SJCRH30 (cell line): ENCODE measurements around the gene FRAS1. TPM values are rescaled to one million over a fixed set of nuclear protein-coding genes. Genes with fewer than 3 reads are reported as not detected.
A peak's percentile ranks its signal among the peaks of the same experiment; 100 is the strongest.
"Not testable (repeated sequence)": the region's sequence is repeated elsewhere in the genome, so short reads cannot be mapped to it uniquely, and the experiment has no call there.

ENCODE experiments used
- DNase-seq, 2 experiments: peaks; one replicate each; pipeline ENCODE4 v3.0.0-alpha.2; 2015 to 2020
- H3K27ac ChIP-seq: fragments of 250-450 bp; sonication (Bioruptor Pico); 2 replicates; pipeline ENCODE4 v1.5.1; 2020; ENCODE audit warnings: mild to moderate bottlenecking, moderate library complexity
- H3K27me3 ChIP-seq: fragments of 250-450 bp; sonication (Bioruptor Pico); 2 replicates; pipeline ENCODE4 v1.5.1; 2020; ENCODE audit warnings: mild to moderate bottlenecking, moderate library complexity
- H3K36me3 ChIP-seq: fragments of 250-450 bp; sonication (Bioruptor Pico); 2 replicates; pipeline ENCODE4 v1.5.1; 2020; ENCODE audit warnings: mild to moderate bottlenecking, moderate library complexity
- H3K4me1 ChIP-seq: fragments of 250-450 bp; sonication (Bioruptor Pico); 2 replicates; pipeline ENCODE4 v1.5.1; 2020; ENCODE audit warnings: mild to moderate bottlenecking, moderate library complexity
- H3K4me3 ChIP-seq: fragments of 250-450 bp; sonication (Bioruptor Pico); 2 replicates; pipeline ENCODE4 v1.5.1; 2020; ENCODE audit warnings: mild to moderate bottlenecking, moderate library complexity
- H3K9me3 ChIP-seq: fragments of 250-450 bp; sonication (Bioruptor Pico); replicated peaks from 2 replicates; pipeline ENCODE4 v1.5.1; 2020; ENCODE audit warnings: mild to moderate bottlenecking, moderate library complexity
- total RNA-seq: library from RNA; depleted of rRNA; stranded (reverse); fragments of >200 nt; shearing (Covaris generic); gene quantifications from 2 replicates; pipeline ENCODE4 v1.2.3, GENCODE V29; 2014; rRNA removed

FRAS1 gene, protein sequence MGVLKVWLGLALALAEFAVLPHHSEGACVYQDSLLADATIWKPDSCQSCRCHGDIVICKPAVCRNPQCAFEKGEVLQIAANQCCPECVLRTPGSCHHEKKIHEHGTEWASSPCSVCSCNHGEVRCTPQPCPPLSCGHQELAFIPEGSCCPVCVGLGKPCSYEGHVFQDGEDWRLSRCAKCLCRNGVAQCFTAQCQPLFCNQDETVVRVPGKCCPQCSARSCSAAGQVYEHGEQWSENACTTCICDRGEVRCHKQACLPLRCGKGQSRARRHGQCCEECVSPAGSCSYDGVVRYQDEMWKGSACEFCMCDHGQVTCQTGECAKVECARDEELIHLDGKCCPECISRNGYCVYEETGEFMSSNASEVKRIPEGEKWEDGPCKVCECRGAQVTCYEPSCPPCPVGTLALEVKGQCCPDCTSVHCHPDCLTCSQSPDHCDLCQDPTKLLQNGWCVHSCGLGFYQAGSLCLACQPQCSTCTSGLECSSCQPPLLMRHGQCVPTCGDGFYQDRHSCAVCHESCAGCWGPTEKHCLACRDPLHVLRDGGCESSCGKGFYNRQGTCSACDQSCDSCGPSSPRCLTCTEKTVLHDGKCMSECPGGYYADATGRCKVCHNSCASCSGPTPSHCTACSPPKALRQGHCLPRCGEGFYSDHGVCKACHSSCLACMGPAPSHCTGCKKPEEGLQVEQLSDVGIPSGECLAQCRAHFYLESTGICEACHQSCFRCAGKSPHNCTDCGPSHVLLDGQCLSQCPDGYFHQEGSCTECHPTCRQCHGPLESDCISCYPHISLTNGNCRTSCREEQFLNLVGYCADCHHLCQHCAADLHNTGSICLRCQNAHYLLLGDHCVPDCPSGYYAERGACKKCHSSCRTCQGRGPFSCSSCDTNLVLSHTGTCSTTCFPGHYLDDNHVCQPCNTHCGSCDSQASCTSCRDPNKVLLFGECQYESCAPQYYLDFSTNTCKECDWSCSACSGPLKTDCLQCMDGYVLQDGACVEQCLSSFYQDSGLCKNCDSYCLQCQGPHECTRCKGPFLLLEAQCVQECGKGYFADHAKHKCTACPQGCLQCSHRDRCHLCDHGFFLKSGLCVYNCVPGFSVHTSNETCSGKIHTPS (N-terminal part only)
- total RNA-seq = 32.8 and 33.2 TPM in 2 replicates

DNA sequence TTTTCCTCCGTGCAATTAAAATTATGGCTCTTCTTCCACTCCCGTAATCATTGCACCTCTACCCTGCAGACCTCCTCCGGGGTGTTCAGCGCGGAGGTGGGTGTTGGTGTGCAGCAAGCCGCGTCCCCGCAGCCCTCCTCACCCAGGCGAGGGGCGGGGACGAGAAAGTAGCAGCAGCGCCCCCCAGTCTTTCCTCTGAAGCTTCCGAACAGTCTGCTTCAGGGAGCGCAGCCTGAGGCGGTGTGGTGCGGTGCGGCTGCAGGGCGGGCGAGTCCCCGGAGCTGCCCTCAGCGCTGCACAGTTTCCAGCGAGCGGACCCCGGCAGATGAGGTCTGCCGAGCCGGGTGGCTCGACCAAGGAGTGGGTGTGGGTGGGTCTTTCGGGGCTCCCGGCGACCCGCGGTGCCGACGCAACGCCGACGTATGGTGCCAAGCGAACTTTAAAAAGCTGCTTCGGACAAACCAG is at the start of gene FRAS1:
Gene FRAS1, plus strand, starts transcription at position 189 of the 465 bp plus-strand sequence. CDS start 687 bp downstream, outside the sequence.
- peaks cover 2% of the 10 kb centered on the region; the same call in 1 of the 2 replicates for H3K4me1 ChIP-seq
- peak within 1 kb of the TSS; percentile 84 for H3K27ac ChIP-seq
- peak within 1 kb of the TSS; percentile 68 for H3K4me3 ChIP-seq
- H3K9me3 ChIP-seq = no peaks in the 10 kb centered on the region
- no peaks in the 10 kb centered on the region for H3K36me3 ChIP-seq
- no peaks in the 10 kb centered on the region for H3K27me3 ChIP-seq
- DNase-seq = peak; percentile 81 to 84

DNA sequence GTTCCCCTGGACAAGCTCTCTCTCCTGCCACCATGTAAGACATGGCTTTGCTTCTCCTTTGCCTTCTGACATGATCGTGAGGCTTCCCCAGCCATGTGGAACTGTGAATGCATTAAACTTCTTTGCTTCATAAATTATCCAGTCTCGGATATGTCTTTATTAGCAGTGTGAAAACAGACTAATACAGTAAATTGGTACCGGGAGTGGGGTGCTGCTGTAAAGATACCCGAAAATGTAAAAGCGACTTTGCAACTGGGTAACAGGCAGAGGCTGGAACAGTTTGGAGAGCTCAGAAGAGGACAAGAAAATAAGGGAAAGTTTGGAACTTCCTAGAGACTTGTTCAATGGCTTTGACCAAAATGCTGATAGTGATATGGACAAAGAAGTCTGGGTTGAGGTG is 46.1 kb upstream of the FRAS1 start:
- not testable (repeated sequence) for DNase-seq, H3K27ac ChIP-seq, H3K4me1 ChIP-seq

DNA sequence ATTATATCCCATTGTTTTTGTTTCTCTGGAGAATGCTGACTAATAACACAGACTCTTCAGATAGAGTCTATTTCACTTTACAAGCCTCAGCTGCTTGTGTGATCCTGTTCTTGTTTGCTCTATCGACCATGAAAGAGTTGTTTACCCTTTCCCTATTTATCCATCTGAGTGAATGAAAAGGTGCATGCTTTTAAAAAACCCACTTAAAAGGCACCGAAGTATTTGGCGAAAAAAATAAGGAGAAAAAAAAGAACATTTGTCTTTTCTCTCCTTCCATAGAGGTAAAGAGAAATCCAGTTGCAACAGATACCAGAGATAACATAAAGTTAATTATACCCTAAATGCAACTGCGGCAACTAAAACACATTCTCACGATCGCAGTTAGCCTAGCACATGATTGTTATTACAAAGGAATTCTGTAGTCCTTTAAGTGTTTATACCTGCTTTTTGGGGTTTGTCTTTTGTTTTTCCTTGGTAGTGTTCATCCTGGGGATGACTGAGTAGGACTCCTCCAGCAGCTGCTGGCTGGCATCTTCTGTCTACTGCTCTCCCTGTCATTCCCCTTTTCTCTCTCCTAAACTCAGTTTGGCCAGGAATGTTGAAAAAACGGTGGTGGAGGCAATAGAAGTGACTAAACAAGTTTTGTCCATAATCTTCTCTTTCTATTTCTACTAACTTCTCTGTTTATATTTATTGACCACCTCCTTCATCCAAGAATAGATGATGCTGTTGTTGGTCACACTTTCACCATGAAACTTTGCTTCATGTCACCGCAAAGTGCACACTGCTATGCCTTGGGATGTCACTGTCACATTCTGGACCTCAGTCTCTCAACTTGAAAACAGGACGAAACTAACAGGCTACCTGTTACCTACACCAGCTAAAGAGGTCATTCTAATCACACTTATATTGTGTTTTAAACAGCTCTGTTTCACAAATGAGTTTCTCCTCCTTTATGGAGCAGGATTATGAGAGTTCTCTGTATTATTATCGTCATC is 41.9 kb upstream of the FRAS1 start:
- peaks cover 17% of the 10 kb centered on the region for H3K9me3 ChIP-seq
- no peaks in the 10 kb centered on the region for H3K36me3 ChIP-seq
- no peak overlapping the region for H3K27ac ChIP-seq
- H3K27me3 ChIP-seq = no peaks in the 10 kb centered on the region
- no peaks in the 10 kb centered on the region for H3K4me1 ChIP-seq
- H3K4me3 ChIP-seq = no peak overlapping the region
- DNase-seq = peak in 1 of 2 experiments; percentile 16

More for the DNA sequence above, 46.1 kb upstream of the FRAS1 start:
- not testable (repeated sequence) for H3K4me3 ChIP-seq, H3K36me3 ChIP-seq, H3K27me3 ChIP-seq
- peaks cover 22% of the 10 kb centered on the region for H3K9me3 ChIP-seq

DNA sequence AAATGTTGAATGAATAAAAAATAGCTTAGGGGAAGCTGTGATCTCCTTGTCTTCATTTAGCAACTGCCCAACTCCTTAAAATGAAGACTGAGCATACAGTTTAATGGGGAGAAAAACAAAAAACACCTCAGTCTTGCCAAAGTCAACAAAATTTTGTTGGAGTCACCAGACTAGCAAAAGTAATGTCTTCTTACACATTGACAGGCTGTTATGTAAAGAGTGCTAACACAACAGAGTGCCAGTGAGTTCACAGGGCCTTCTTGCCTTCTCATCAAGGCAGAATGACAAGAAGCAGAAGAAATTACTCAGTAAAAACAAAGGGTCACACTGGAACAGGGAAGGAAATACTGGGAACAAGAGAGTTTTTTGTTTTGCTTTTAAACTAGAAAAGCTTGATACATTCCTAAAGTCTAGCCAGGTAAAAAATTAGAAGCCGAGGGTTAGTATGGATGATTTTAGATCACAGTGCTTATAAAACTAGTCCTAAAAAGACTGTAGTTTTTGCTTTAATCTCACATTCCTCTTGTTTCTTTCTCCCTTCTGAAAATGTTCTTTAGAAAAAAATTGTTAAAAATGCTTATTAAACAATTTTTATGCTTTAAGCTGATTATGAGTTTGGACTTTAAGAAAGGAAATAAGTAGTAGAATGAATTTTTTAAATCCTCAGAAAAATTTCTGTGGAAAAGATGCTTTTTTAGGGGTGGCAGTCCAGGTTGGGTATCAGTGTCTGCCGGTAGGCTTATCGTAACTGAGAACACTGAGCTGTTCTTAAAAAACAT is 38.7 kb upstream of the FRAS1 start:
- H3K27ac ChIP-seq = no peak overlapping the region
- H3K36me3 ChIP-seq = no peaks in the 10 kb centered on the region
- H3K9me3 ChIP-seq = no peaks in the 10 kb centered on the region
- H3K27me3 ChIP-seq = no peaks in the 10 kb centered on the region
- H3K4me3 ChIP-seq = no peak overlapping the region
- H3K4me1 ChIP-seq = 0 out of 2 replicates have a peak, but pooled peaks cover 2% of the 10 kb centered on the region
- no peak for DNase-seq

DNA sequence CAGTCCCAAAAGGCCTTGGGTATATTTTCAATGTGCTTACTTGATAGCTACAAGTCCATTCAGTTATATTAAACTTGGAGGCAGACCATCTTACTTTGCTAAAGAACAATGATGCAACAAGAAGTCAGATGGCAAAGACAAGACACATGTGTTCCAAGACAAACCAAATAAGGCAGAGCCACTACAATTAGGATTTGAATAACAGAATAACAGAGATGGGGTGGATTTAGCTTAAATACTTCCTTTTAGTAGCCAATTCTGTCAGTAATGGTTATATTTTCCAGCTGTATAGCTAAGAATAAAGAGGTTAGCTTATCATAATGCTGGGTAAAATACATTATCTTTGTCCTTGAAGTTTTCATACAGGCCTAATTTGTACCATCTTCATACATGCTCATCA is 37.7 kb upstream of the FRAS1 start:
- Histone ChIP-seq H3K27ac (no peak overlapping the region), H3K4me1 (0 out of 2 replicates have a peak, but pooled peaks cover 2% of the 10 kb centered on the region), H3K27me3 (no peaks in the 10 kb centered on the region), H3K4me3 (no peak overlapping the region), H3K36me3 (no peaks in the 10 kb centered on the region), H3K9me3 (no peaks in the 10 kb centered on the region)
- DNase-seq = no peak

DNA sequence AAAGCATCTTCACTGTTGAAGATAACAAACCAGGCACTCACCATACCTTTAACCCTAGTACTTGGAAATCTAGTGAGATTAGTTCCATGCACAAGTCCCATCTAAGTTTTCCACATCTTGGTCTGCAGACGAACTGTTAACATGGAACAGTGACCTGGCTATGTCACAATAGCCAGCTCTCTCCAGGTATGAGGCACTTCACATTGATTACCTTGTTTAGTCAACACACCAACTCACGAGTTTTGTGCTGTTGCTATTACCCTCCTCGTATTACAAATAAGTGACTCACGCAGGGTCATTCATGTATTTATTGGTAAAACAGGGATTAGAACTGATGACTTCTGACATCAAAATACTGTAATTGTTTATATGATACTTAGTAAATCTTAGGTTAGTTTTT is 36.4 kb upstream of the FRAS1 start:
- Histone ChIP-seq H3K4me1 (0 out of 2 replicates have a peak, but pooled peaks cover 2% of the 10 kb centered on the region), H3K4me3 (no peak overlapping the region)
- no peak for DNase-seq

DNA sequence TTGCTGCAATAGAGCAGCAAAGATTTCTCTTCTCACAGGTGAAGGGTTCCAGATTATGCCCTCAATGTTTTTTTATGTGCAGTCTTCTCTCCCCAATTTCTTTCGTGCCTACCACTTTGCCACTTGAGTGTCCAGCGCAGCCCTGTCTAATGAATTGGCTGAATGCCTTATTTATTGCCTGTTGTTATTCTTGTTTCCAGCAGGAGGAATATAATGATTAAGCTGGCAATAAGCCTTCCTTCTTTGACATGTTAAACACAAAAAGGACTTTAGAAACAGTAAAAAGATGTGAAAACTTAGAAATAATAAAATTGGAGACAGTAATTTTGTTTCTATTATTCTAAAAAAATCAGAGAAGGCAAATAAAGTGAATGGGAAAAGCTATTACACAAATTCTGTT is 34.6 kb upstream of the FRAS1 start:
- no peaks in the 10 kb centered on the region for H3K9me3 ChIP-seq
- 0 out of 2 replicates have a peak, but pooled peaks cover 2% of the 10 kb centered on the region for H3K4me1 ChIP-seq
- H3K4me3 ChIP-seq = no peak overlapping the region
- no peak overlapping the region for H3K27ac ChIP-seq
- no peaks in the 10 kb centered on the region for H3K27me3 ChIP-seq
- no peak for DNase-seq
- no peaks in the 10 kb centered on the region for H3K36me3 ChIP-seq

More for the DNA sequence above, 36.4 kb upstream of the FRAS1 start:
- no peaks in the 10 kb centered on the region for H3K9me3 ChIP-seq
- H3K27ac ChIP-seq = no peak overlapping the region
- no peaks in the 10 kb centered on the region for H3K27me3 ChIP-seq
- H3K36me3 ChIP-seq = no peaks in the 10 kb centered on the region

DNA sequence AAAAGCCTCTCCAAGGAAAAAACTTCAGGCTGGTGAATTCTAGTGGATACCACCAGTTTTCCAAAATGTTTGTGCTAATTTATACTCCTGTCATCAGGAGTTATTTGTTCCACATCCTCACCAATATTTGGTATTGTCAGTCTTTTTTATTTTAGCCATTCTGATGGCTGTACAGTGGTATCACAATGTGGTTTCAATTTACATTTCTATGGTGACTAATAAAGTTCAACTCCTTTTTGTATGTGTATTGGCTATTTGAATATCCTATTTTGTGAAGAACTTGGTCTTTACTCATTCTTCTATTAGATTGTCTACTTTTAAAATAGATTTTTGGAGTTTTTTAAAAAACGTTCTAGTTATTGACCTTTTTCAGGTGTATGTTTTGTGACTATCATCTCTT is 33.0 kb upstream of the FRAS1 start:
- H3K27ac ChIP-seq = no peak overlapping the region
- no peak overlapping the region for H3K4me3 ChIP-seq
- H3K36me3 ChIP-seq = no peaks in the 10 kb centered on the region
- no peak for DNase-seq
- H3K9me3 ChIP-seq = no peaks in the 10 kb centered on the region
- no peaks in the 10 kb centered on the region for H3K27me3 ChIP-seq
- H3K4me1 ChIP-seq = 0 out of 2 replicates have a peak, but pooled peaks cover 2% of the 10 kb centered on the region

DNA sequence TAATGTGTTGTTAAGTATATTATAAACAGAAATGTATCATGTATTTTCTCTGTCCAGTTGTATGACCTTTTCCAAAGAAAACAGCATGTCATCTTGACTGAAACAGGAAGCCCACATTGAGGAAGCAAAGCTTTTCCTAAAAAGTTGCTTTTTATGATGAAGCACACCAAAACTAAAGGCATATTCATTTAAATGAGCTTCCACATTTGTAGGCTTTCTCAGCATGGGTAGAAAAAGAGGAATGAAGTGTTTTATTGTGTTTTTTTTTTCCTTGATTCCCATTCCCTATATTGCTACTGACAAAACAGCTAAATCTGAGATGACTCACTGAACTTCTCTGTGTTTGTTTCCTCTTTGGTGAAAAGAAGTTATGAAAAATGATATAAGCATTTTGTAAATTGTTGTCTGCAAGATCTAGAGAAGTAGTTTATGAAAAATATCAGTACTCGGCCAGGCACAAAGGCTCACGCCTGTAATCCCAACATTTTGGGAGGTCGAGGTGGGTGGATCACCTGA is 32.5 kb upstream of the FRAS1 start:
- Histone ChIP-seq H3K27me3 (no peaks in the 10 kb centered on the region), H3K36me3 (no peaks in the 10 kb centered on the region), H3K4me1 (0 out of 2 replicates have a peak, but pooled peaks cover 2% of the 10 kb centered on the region), H3K4me3 (no peak overlapping the region), H3K27ac (no peak overlapping the region), H3K9me3 (no peaks in the 10 kb centered on the region)
- no peak for DNase-seq

DNA sequence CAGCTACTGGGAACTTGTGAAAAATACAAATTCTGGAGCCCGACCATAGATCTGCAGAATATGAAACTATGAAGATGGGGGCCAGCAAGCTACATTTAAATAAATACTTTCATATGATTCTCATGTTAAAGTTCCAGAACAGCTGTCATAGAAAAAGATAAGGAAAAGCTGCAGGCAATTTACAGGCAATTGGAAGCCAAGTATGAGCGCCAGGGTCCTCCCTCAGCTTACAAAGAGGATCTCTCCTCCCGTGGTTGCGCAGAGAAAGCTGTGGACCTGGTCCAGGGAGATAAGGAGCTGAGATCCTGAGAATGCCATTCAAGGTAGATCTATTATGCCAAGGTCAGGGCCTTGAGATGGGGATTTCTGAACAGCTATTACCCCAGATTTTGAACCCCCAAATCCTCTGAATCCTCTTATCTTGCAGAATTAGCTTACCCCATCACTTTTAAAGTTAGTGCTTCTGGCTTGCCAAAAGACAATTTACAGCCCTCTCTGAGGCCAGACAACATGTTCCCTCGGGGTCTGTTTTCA is 25.6 kb upstream of the FRAS1 start:
- no peak overlapping the region for H3K27ac ChIP-seq
- DNase-seq = no peak
- H3K4me1 ChIP-seq = peaks cover 22% of the 10 kb centered on the region
- H3K9me3 ChIP-seq = no peaks in the 10 kb centered on the region; the same call in 1 of the 2 replicates
- H3K4me3 ChIP-seq = no peak overlapping the region
- H3K27me3 ChIP-seq = no peaks in the 10 kb centered on the region
- H3K36me3 ChIP-seq = no peaks in the 10 kb centered on the region

DNA sequence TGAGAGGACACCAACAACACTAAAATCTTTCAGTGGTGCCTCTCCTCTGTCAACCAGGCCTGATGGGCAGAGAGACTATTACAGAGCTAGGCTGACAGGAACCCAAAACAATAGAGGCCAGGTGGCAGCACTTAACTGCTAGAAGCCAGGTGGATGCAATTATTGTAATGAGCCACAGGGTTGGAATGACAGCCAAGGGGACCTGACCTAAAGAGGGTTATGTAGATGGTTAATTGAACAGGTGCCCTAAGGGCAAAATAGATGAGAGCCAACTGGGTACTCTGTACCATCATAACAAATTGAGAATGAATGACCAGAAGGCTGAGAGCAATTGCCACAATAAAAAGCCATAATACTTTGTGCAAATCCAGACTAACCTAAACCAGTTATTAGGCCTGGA is 24.7 kb upstream of the FRAS1 start:
- Histone ChIP-seq H3K27ac (no peak overlapping the region), H3K36me3 (no peaks in the 10 kb centered on the region)
- peak; percentile 22 to 38 for DNase-seq

DNA sequence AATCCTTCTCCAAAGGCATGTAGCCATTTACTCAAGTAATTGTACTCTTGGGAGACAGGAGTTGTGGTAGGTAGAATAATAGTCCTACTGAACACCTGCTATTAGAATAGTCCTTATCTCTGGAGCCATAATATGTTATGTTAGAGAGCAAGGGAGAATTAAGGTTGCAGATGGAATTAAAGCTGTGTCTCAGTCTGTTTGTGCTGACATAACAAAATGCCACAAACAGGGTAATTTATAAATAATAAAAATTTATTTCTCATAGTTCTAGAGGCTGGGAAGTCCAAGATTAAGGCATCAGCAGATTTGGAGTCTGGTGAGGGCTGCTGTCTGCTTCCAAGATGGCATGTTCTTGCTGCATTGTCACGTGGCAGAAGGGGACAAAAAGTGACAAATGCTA is 24.2 kb upstream of the FRAS1 start:
- H3K27me3 ChIP-seq = no peaks in the 10 kb centered on the region
- H3K36me3 ChIP-seq = no peaks in the 10 kb centered on the region
- H3K27ac ChIP-seq = no peak overlapping the region
- DNase-seq = no peak
- peaks cover 22% of the 10 kb centered on the region for H3K4me1 ChIP-seq
- no peaks in the 10 kb centered on the region; the same call in 1 of the 2 replicates for H3K9me3 ChIP-seq
- no peak overlapping the region for H3K4me3 ChIP-seq

More for the DNA sequence above, 24.7 kb upstream of the FRAS1 start:
- H3K4me1 ChIP-seq = peaks cover 22% of the 10 kb centered on the region
- H3K9me3 ChIP-seq = no peaks in the 10 kb centered on the region; the same call in 1 of the 2 replicates
- H3K4me3 ChIP-seq = no peak overlapping the region
- no peaks in the 10 kb centered on the region for H3K27me3 ChIP-seq
